Epithelial cell of esophagus (primary cell): ENCODE measurements around the gene RAB44.

Experiments used
- DNase-seq: peaks from one replicate; pipeline ENCODE4 v3.0.0; 2010; ENCODE audit warnings: low read depth
- H3K4me3 ChIP-seq: 2 replicates; pipeline ENCODE4 v1.5.1; 2011; ENCODE audit warnings: mild to moderate bottlenecking, low read length, control low read depth
- CTCF ChIP-seq: IDR thresholded peaks from 2 replicates; pipeline ENCODE4 v1.5.1; 2011; ENCODE audit warnings: low read depth, mild to moderate bottlenecking, low read length, control low read depth, inconsistent platforms; ENCODE audit not compliant: insufficient read depth; ENCODE audit errors: missing control alignments

RAB44 gene

DNA sequence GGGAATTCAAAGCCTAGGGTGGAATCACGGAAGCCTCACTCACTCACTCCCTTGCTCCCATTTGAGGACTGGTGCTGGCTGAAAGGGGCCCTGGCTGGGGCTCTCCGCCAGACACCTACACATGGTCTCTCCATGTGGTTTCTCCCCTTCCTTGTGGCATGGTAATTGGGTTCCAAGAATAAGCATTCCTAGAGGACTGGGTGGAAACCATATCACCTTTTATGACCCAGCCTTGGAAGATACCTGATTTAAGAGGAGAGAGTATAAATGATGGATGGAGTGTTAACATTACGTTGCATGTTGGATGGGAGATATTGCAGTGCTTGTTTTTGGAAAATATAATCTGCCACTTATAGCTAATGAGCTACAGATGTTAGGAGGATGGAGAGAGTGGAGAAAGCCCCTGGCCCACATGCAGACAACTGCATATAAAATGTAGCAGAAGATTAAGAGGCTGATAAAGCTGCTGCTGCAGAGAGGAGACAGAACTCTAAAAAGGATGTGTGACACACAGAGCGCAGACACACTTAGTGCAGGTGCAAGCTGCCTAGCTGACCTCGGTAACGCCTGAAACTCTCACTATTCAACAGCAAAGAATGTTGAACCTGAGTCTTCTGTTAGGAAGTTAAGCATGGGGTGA, 42.4 kb upstream of the RAB44 start:
- TF ChIP-seq CTCF = no peak
- no peak overlapping the region for H3K4me3 ChIP-seq
- DNase-seq = no peak

DNA sequence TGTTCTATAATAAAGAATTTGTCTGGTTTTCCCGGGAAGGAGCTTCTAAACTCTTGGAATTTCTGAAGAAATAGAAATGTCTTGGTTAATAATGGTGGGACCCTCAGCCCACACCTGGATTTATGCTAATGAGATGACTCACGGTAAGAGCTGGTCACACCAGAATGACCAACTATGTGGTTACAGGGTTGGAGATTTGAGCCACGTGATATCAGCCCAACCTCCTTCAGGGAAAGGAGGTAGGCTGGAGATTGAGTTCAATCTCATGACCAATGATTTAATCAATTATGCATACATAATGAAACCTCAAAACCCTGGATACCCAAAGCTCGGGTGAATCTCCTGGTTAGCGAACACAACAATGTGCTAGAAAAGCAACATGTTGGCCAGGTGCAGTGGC, 41.2 kb upstream of the RAB44 start:
- TF ChIP-seq CTCF = no peak
- no peak overlapping the region for H3K4me3 ChIP-seq
- no peak for DNase-seq

DNA sequence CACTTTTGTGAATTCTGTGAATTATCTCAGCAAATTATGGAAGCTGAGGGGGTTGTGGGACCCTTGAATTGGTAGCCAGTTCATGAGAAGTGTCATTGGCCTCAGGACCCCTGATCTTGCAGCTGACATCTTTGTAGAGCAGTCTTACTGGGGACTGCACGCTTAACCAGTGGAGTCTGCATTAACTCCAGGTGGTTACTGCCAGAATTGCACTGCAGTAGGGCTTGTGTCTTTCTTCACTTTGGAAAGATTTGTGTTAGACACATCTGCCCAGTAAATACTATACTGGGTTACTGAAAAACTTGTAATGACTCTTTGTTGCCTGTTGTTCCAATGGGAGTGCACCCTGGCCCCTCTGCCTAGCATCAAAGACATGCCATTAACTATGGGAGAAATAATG, 40.4 kb upstream of the RAB44 start:
- no peak for TF ChIP-seq CTCF
- DNase-seq = no peak
- H3K4me3 ChIP-seq = no peak overlapping the region

GRCh38 chr6:36657942-36658544, 39.6 kb upstream of the RAB44 start:
- no peak overlapping the region for H3K4me3 ChIP-seq
- no peak for TF ChIP-seq CTCF
- peak; percentile 76 for DNase-seq

- TF ChIP-seq CTCF = no peak
- peak; percentile 88 for DNase-seq
- H3K4me3 ChIP-seq = no peak overlapping the region
These were observed 38.4 kb upstream of the RAB44 start for GRCh38 chr6:36659271-36659670.

DNA sequence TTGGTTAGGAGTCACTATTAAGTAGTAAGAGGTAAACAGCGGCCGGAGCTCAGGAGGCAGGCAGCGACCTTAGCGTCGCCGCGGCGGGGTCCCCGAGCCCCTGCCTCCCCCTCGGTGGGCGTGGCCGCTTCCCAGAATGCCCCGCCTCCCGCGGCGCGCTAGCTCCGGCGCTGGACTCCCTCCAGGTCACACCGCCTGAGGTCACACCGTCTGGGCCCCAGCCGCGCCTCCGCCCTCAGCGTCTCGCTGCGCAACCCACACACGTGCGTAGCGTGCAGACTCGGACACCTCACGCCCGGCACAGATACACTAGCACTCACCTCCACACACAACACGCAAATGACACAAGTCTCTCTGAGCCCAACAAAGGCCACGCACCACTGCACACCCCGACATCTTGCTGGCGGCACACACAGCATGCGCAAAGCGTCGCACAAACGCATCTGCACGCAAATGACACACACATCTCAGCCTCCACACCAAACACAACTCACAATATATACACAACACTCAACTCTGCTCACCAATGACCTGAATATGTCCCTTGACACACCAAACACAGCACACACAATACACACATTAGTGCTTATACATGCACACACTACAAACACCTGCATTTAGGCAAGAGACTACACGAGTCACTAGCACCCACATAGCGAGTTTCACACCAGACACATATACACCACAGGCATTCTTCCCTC, 36.7 kb upstream of the RAB44 start:
- TF ChIP-seq CTCF = no peak
- DNase-seq = no peak
- no peak overlapping the region for H3K4me3 ChIP-seq

- no peak for TF ChIP-seq CTCF
- H3K4me3 ChIP-seq = no peak overlapping the region
- DNase-seq = no peak
These were observed 35.2 kb upstream of the RAB44 start for GRCh38 chr6:36662380-36662779.
